AG04450 (cell line): ENCODE results near the gene PER2. TPM values are rescaled to one million over a fixed set of nuclear protein-coding genes. Genes with fewer than 3 reads are reported as not detected.

Source experiments
- CTCF ChIA-PET: fragments of 300-600, 350-600 bp; formaldehyde crosslinking; extraction: SDS; loops from one replicate; lab custom pipeline; 2022; ENCODE audit warnings: antibody characterized with exemption, inconsistent platforms; lab: Charles Lee
- POLR2A ChIA-PET: fragments of 350-600 bp; formaldehyde crosslinking; extraction: SDS; loops from one replicate; lab custom pipeline; 2021; ENCODE audit warnings: antibody characterized with exemption, inconsistent platforms; lab: Yijun Ruan, JAX
- DNase-seq: peaks from one replicate; pipeline ENCODE4 v3.0.0-alpha.2; 2011; ENCODE audit warnings: low read depth, low spot score
- H3K27ac ChIP-seq: one replicate; pipeline ENCODE4 v1.5.1; 2012; ENCODE audit warnings: low read depth, low read length, control low read depth
- H3K27me3 ChIP-seq: one replicate; pipeline ENCODE4 v1.6.0; 2012; ENCODE audit warnings: low read length; ENCODE audit not compliant: control insufficient read depth, insufficient read depth
- H3K4me3 ChIP-seq: 2 replicates; pipeline ENCODE4 v1.5.1; 2011; ENCODE audit warnings: mild to moderate bottlenecking, low read depth, low read length, control low read depth
- H3K9me3 ChIP-seq: 2 replicates; pipeline ENCODE4 v1.5.1; 2012; ENCODE audit warnings: low read length; ENCODE audit not compliant: control insufficient read depth, insufficient read depth
- polyA plus RNA-seq: library from polyadenylated mRNA; depleted of rRNA; stranded (reverse); fragments of >200 nt; gene quantifications from 2 replicates; pipeline ENCODE4 v1.2.3, GENCODE V29; 2011
- TF ChIP-seq, protein P1 (sequence below): IDR thresholded peaks from 2 replicates; pipeline ENCODE4 v1.5.1; 2011; ENCODE audit warnings: low read depth, low read length, control low read depth, inconsistent platforms

The PER2 gene
- polyA plus RNA-seq, 1 experiment, result 1.9 TPM

DNA sequence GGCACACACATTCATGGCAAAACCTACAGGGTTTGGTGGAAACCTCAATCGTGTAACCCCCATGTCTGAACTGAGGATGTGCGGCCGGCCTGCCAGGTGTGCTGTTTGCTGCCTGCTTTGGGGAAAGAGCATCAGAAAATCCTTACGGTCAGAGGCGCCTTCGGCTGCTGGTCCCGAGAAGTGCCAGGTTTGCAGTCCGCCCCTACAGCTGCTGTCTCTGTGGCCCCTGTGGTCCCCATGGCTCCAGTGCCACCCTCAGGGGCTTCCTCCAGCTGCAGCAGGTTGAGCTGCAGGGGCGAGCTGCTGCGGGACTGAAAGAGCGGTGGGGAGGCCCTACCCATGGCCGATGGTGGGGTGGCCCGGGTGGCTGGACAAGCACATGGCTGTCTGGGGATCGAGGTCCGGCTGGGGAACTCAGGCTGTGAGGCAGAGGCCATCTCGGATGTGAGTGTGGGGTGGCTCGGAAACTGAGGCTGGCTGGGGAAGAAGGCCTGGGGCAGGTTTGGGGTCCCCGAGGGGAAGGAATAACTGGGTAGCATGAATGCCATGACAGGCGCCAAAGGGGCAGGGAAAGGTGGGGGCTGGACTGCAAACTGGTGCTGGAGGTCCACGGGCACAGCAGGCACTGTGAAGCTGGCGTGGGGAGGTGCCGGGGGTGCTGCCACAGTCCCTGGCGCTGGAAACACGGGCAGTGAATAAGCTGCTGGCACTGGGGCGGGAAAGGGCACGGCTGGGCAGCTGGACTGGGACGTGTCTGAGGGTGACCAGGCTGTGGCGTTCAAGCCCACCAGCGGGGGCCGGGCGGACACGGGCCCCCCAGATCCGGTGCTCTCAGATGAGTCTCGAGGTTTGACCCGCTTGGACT, 35.4 kb downstream of the PER2 start:
- Histone ChIP-seq H3K9me3 (no peaks in the 10 kb centered on the region; the same call in 1 of the 2 replicates), H3K27me3 (no peaks in the 10 kb centered on the region), H3K4me3 (no peak overlapping the region), H3K27ac (no peak overlapping the region)
- CTCF ChIA-PET, result interaction anchor here (1.6 to 2.4 kb wide), 2 partner anchors 11 to 12 kb away, joined by 4 to 20 read pairs; no protein-coding TSS in a partner anchor
- POLR2A ChIA-PET, result no interaction called here
- DNase-seq, result no peak
- TF ChIP-seq, protein P1, sequence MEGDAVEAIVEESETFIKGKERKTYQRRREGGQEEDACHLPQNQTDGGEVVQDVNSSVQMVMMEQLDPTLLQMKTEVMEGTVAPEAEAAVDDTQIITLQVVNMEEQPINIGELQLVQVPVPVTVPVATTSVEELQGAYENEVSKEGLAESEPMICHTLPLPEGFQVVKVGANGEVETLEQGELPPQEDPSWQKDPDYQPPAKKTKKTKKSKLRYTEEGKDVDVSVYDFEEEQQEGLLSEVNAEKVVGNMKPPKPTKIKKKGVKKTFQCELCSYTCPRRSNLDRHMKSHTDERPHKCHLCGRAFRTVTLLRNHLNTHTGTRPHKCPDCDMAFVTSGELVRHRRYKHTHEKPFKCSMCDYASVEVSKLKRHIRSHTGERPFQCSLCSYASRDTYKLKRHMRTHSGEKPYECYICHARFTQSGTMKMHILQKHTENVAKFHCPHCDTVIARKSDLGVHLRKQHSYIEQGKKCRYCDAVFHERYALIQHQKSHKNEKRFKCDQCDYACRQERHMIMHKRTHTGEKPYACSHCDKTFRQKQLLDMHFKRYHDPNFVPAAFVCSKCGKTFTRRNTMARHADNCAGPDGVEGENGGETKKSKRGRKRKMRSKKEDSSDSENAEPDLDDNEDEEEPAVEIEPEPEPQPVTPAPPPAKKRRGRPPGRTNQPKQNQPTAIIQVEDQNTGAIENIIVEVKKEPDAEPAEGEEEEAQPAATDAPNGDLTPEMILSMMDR, result no peak

DNA sequence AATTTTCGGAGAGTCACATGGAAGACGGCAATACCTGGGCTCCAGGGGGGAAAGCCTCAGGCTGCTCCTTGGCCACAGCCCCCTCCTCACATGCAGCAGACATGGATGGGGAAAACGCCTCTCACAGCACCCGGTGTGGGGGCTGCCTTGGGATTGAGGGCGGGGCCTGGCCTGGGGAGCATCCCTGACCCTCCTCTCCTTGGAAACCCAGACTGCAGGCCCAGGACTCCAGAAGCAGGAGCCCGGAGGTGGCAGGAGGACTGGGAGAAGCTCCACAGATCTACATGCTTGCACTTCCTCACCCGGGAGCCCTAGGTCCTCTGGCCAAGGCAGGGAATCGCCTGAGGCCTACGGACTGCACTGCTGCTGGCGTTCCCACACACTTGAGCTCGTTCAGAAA, 36.4 kb downstream of the PER2 start:
- Histone ChIP-seq H3K27ac (no peak overlapping the region), H3K4me3 (no peak overlapping the region), H3K27me3 (no peaks in the 10 kb centered on the region), H3K9me3 (no peaks in the 10 kb centered on the region; the same call in 1 of the 2 replicates)
- ChIA-PET CTCF (interaction anchor here (0.5 kb wide), 1 partner anchor 50 kb away, joined by 3 read pairs; no protein-coding TSS in a partner anchor), POLR2A (no interaction called here)
- DNase-seq, result no peak
- TF ChIP-seq, protein P1, result no peak

DNA sequence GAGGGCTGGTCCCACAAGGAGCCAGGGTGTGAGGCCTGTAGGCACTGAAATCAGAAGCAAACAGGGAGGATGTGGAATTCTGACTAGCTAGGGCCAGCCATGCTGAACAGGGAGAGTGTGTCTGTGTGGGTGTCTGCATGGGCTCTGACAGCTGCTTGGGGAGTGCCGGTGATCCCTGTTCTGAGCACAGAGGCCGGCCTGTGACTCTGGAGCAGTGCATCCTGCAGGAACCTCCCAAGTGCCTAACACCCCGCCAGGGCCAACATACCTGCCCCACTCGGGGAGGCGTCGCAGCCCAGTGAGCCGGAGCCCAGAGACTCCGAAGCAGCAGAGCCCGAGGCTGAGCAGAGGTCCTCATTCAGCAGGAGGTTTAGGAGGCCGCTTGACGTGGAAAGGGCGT, 37.1 kb downstream of the PER2 start:
- CTCF ChIA-PET, result interaction anchor here (2.0 kb wide), 1 partner anchor 12 kb away, joined by 6 read pairs; no protein-coding TSS in a partner anchor
- Histone ChIP-seq H3K9me3 (no peaks in the 10 kb centered on the region; the same call in 1 of the 2 replicates), H3K4me3 (no peak overlapping the region)

DNA sequence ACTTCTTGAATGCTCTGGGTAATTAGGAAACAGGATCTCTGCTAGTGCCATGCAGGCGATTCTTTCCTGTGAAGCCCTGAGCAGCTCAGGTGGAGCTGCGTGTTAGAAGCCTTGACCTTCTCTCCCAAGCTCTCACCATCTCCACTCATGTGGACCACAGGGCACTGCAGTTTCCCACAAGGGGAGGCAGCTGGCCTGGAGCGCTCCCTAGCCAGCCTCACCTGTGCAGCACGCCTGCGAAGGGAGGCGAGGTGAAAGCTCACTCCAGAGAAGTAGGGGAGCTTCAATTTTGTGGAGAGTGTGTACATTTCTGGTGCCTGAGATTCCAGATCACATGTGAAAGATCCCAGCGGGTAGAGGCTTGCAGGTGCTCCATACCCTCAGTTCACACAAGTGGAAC, 37.5 kb downstream of the PER2 start:
- no peak overlapping the region for H3K4me3 ChIP-seq
- POLR2A ChIA-PET, result no interaction called here
- TF ChIP-seq, protein P1, result no peak
- CTCF ChIA-PET, result interaction anchor here (2.0 kb wide), 1 partner anchor 12 kb away, joined by 6 read pairs; no protein-coding TSS in a partner anchor
- no peak overlapping the region for H3K27ac ChIP-seq
- no peak for DNase-seq
- H3K9me3 ChIP-seq, result no peaks in the 10 kb centered on the region; the same call in 1 of the 2 replicates
- H3K27me3 ChIP-seq, result no peaks in the 10 kb centered on the region

More for the DNA sequence above, 37.1 kb downstream of the PER2 start:
- no peaks in the 10 kb centered on the region for H3K27me3 ChIP-seq
- POLR2A ChIA-PET, result no interaction called here
- no peak for DNase-seq
- TF ChIP-seq, protein P1, result no peak
- H3K27ac ChIP-seq, result no peak overlapping the region

DNA sequence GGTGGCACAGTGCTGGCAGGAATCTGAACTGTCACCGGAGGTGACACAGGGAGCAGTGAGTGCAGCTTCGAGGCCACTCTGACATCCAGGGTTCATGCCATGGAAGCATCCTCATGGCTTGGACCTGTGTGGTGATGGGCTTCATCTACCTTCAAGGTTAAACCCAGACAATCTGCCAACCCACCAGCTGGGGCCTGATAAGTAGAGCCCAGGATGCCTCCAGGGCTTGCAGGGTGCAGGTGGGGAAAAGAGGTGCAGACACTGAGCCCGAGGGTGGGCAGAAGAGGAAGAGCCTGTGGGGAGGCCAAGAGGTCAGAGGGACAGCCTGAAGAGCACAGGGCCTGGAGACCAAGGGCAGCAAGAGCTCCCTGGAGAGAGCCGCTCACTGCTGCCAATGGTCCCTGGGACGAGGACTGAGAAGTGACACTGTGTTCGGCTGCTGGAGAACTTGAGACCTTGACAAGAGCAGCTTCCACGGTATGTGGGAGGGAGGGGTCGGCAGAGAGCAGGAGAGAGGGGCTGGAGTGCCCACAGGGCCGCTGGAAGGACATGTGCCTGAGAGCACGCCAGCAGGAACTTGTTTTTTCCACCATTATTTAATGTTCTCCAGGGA, 40.5 kb downstream of the PER2 start:
- no peak for DNase-seq
- POLR2A ChIA-PET, result no interaction called here
- no peak overlapping the region for H3K27ac ChIP-seq
- CTCF ChIA-PET, result no interaction called here
- no peak overlapping the region for H3K4me3 ChIP-seq
- H3K9me3 ChIP-seq, result no peaks in the 10 kb centered on the region; the same call in 1 of the 2 replicates
- no peaks in the 10 kb centered on the region for H3K27me3 ChIP-seq
- TF ChIP-seq, protein P1, result no peak
